Uterus (tissue), 4 donors: Measurements from ENCODE around the gene MICALL1. TPM values are rescaled to one million over a fixed set of nuclear protein-coding genes. Genes with fewer than 3 reads are reported as not detected.

Source experiments
- DNase-seq, 2 donors: peaks; one replicate each; pipeline ENCODE4 v3.0.0-alpha.2; 2019 to 2020
- H3K27ac ChIP-seq, 2 donors: fragments of 200-600 bp; sonication (generic); 1 replicate in 1 of 2; 2 replicates in 1 of 2; pipeline ENCODE4 v1.5.1; 2016 to 2018
- H3K27me3 ChIP-seq, 2 donors: fragments of 200-600 bp; sonication (generic); one replicate each; pipeline ENCODE4 v1.5.1; 2018 to 2019; ENCODE audit warnings: control low read depth in 1 of 2
- H3K36me3 ChIP-seq, 2 donors: fragments of 200-600 bp; sonication (generic); one replicate each; pipeline ENCODE4 v1.5.1; 2019; ENCODE audit warnings: control low read depth in 1 of 2
- H3K4me1 ChIP-seq, 2 donors: fragments of 200-600 bp; sonication (generic); one replicate each; pipeline ENCODE4 v1.5.1; 2018 to 2019; ENCODE audit warnings: control low read depth in 1 of 2
- H3K4me3 ChIP-seq, 2 donors: fragments of 200-600 bp; sonication (generic); 1 replicate in 1 of 2; 2 replicates in 1 of 2; pipeline ENCODE4 v1.5.1; 2018 to 2019; ENCODE audit warnings: mild to moderate bottlenecking in 1 of 2
- H3K9me3 ChIP-seq, 2 donors: fragments of 200-600 bp; sonication (generic); one replicate each; pipeline ENCODE4 v1.5.1; 2019; ENCODE audit warnings: control low read depth in 1 of 2
- POLR2A ChIP-seq, 2 donors: fragments of 450-650 bp; IDR thresholded peaks; one replicate each; pipeline ENCODE4 v1.6.1; 2016; ENCODE audit warnings: antibody characterized with exemption in 2 of 2, mild to moderate bottlenecking in 1 of 2, moderate library complexity in 1 of 2
- intact Hi-C: fragments of 100-400 bp; cut with DNase I; formaldehyde crosslinking; loops from one replicate; pipeline ENCODE4 v1.15.1; 2023; ENCODE audit warnings: low total_unique reads
- total RNA-seq, 4 donors: library from RNA; depleted of rRNA in 3 of 4; stranded (reverse); fragments of >200 nt in 3 of 4; gene quantifications; one replicate each; pipeline versions ENCODE4 v1.1.0 to v1.2.4, GENCODE V29; 2014 to 2023
- TF ChIP-seq, protein P1 (sequence below), 4 experiments: fragments of 200-600 bp in 2 of 4; fragments of 450-650 bp in 2 of 4; sonication (generic) in 2 of 4; IDR thresholded peaks; one replicate each; pipeline ENCODE4 v1.5.1; 2016 to 2019; ENCODE audit warnings: antibody characterized with exemption in 4 of 4, mild to moderate bottlenecking in 2 of 4, moderate library complexity in 1 of 4
- donor health status: DM: yes; HTN: yes; CAD: no.

Gene MICALL1
- total RNA-seq, 4 donors from 2014 or later: 7.4 to 96.6 (median 46.6) TPM

DNA sequence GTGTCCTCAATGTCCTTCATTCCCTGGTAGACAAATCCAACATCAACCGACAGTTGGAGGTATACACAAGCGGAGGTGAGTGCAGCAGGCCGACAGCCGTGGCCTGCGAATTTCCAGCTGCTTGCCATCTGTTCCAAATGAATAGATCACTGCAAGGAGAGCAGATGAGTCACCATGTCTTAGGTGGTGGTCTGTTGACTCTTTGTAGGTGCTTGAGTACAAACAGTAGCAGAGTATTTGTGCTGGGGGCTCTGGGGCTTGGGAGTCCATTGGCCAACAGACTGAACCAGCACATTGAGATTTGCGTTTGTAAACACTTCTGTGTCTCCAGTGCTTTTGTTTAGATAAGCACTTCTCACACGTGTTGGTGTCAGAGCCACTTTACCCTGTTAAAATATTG lies 35.8 kb upstream of the MICALL1 start:
- no peaks in the 10 kb centered on the region for H3K4me1 ChIP-seq
- no peak for DNase-seq
- H3K36me3 ChIP-seq: no peaks in the 10 kb centered on the region
- no peak overlapping the region for H3K4me3 ChIP-seq
- intact Hi-C loops: no loop called here
- H3K27ac ChIP-seq: no peak overlapping the region
- H3K9me3 ChIP-seq: no peaks in the 10 kb centered on the region
- no peaks in the 10 kb centered on the region for H3K27me3 ChIP-seq
- TF ChIP-seq POLR2A (IDR thresholded peaks at IDR 0.05): no peak
- TF ChIP-seq, protein P1, sequence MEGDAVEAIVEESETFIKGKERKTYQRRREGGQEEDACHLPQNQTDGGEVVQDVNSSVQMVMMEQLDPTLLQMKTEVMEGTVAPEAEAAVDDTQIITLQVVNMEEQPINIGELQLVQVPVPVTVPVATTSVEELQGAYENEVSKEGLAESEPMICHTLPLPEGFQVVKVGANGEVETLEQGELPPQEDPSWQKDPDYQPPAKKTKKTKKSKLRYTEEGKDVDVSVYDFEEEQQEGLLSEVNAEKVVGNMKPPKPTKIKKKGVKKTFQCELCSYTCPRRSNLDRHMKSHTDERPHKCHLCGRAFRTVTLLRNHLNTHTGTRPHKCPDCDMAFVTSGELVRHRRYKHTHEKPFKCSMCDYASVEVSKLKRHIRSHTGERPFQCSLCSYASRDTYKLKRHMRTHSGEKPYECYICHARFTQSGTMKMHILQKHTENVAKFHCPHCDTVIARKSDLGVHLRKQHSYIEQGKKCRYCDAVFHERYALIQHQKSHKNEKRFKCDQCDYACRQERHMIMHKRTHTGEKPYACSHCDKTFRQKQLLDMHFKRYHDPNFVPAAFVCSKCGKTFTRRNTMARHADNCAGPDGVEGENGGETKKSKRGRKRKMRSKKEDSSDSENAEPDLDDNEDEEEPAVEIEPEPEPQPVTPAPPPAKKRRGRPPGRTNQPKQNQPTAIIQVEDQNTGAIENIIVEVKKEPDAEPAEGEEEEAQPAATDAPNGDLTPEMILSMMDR (IDR thresholded peaks at IDR 0.05): no peak

DNA sequence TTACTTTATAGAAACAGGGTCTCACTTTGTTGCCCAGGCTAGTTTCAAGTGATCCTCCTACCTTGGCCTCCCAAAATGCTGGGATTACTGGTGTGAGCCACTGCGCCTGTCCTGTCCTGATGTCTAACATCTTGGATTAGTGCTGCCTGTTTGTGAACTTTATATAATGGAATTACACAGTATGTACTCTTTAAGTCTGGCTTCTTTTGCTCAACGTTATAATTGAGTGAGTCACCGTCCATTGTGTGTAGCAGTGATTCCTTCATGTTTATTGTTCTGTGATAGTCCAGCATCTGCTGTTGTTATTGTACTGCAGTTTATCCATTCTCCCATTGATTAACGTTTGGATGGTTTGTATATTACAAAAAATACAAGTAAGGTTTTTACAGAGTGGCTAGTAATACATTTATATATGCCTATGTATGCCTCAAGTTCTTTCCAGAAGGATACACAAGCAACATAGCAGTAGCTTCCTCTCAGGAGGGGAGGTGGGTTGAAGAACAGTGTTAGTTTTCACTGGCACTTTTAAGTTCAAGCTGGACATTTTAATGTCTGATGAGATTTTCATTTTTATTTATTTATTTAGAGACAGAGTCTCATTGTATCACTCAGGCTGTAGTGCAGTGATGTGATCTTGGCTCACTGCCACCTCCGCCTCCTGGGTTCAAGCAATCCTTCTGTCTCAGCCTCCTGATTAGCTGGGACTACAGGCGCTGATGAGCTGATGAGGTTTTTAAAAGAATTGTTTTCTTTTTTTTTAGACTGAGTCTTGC lies 25.2 kb upstream of the MICALL1 start:
- no peak overlapping the region for H3K4me3 ChIP-seq
- no peaks in the 10 kb centered on the region for H3K9me3 ChIP-seq
- H3K36me3 ChIP-seq: no peaks in the 10 kb centered on the region
- H3K27me3 ChIP-seq: no peaks in the 10 kb centered on the region
- peak overlapping the region; percentile 48 to 60 for H3K27ac ChIP-seq
- TF ChIP-seq, protein P1 (IDR thresholded peaks at IDR 0.05): no peak
- intact Hi-C loops: no loop called here
- DNase-seq: peak in 1 of 2 donors; percentile 46
- H3K4me1 ChIP-seq: peaks cover 0 to 11% of the 10 kb centered on the region in 2 donors

DNA sequence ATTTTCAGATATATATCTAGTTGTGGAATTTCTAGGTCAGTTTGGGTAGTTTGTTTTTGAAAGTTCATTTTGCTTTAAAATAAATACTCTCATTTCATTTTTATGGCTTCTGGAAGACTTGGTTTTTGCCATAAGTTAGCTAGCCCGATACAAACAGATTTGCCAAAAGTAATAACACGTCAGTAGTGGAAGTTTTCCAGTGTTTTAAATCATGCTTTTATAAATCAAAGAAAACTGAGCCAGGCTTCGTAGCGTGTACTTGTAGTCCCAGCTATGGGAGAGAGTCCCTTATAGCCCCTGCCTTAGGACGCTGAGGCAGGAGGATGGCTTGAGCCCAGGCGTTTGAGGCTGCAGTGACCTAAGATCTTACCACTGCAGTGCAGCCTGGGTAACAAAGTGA lies 21.7 kb upstream of the MICALL1 start:
- Histone ChIP-seq H3K27ac (peak overlapping the region; percentile 75 to 76), H3K36me3 (no peaks in the 10 kb centered on the region), H3K4me3 (no peak overlapping the region), H3K4me1 (peaks cover 8 to 13% of the 10 kb centered on the region in 2 donors), H3K27me3 (no peaks in the 10 kb centered on the region), H3K9me3 (no peaks in the 10 kb centered on the region)
- peak; percentile 47 to 58 for DNase-seq
- intact Hi-C loops: no loop called here
- TF ChIP-seq POLR2A (IDR thresholded peaks at IDR 0.05): no peak
- TF ChIP-seq, protein P1 (IDR thresholded peaks at IDR 0.05): no peak

DNA sequence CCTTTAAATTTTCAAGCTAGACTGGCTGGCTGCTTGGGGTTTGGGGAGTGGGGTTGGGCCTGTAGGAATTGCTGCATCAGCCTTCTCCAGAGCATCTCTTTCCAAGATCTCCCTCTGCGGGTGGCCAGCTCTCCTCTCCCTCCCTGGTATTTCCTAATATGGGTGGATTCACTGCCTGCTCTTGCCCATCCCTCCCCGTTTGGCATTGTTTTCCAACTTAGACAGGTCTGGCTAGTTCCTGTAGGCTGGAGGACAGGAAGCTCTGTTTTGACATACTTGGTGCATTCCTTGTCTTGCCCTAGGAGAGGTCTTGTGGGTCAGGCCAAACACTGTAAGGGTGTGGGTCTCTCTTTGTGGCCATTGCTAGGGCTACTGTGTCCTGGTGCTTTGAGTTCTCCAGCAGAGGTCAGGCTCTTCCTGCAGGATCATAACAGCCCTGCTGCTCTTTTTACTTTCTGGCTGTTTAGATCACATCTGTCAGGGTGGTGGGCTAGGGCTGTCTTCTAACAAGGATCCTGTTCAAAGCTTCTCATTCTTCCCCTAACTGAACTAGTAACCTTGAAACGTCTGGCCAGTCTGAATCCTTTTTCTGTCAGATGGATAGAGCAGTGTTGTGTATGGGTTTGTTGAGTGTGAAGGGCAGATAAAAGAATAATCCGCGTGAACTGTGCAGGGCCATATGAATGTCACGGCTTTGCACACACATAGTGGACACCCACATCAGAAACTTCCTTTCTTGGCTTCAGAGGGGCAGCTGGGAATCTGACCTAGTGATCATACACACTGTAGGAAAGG lies 18.3 kb upstream of the MICALL1 start:
- no peaks in the 10 kb centered on the region for H3K9me3 ChIP-seq
- H3K36me3 ChIP-seq: no peaks in the 10 kb centered on the region
- DNase-seq: peak; percentile 76 to 88
- peak overlapping the region; percentile 75 to 76 for H3K27ac ChIP-seq
- H3K4me1 ChIP-seq: peaks cover 10 to 15% of the 10 kb centered on the region in 2 donors
- no peak overlapping the region for H3K4me3 ChIP-seq
- TF ChIP-seq, protein P1 (IDR thresholded peaks at IDR 0.05): peak; percentile 67 to 77 (median 71)
- TF ChIP-seq POLR2A (IDR thresholded peaks at IDR 0.05): no peak
- intact Hi-C loops: no loop called here
- no peaks in the 10 kb centered on the region for H3K27me3 ChIP-seq

DNA sequence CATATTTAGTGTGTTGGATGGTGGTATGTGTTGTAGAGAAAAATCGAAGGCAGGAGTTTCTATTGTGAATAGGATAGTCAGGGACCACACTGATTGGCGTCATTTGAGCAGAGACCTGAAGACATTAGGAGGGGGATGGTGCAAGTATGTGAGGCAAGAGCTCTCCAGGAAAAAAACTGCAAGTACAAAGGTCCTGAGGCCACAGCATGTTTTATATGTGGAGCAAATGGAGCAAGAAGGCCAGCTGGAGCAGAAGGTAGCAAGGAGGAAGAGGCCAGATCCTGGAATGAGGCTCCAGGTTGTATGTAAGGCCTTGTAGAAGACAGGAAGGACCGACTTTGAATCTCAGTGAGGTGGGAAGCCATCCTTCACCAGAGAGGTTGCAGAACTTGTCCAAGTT lies 14.2 kb upstream of the MICALL1 start:
- intact Hi-C loops: no loop called here
- Histone ChIP-seq H3K27me3 (no peaks in the 10 kb centered on the region), H3K4me1 (peaks cover 11 to 16% of the 10 kb centered on the region in 2 donors), H3K4me3 (no peak overlapping the region), H3K9me3 (no peaks in the 10 kb centered on the region), H3K36me3 (no peaks in the 10 kb centered on the region), H3K27ac (peak overlapping the region; percentile 71 to 74)
- no peak for TF ChIP-seq POLR2A (IDR thresholded peaks at IDR 0.05)
- TF ChIP-seq, protein P1 (IDR thresholded peaks at IDR 0.05): no peak
- no peak for DNase-seq
